ENCODE data around the gene ARMCX2. TPM values are rescaled to one million over a fixed set of nuclear protein-coding genes. Genes with fewer than 3 reads are reported as not detected.

The ARMCX2 gene
- 1 to 10 TPM; 2.1 to 2.5 TPM for total RNA-seq

DNA sequence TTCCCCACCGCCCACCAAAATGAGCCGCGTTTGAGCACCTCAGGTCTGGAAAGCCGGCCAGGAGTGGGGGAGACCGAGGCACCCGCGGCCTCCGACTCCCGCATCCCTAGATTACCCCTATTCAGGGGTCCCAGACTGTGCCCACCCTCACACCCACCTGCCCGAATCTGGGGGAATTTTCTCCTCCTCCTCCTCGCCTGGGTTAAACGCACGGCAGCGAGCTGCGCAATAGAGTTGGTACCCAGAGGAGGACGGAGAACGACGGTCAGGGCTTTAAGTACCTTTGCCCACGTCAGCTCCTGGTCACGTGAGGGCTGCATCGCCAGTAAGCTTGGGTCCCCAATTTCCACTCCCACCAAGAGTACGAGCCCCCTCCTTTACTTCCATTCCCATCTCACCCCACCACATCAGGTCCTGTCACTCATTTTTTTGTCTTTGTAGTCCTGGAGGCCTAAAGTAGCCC lies at the start of gene ARMCX2:
TSS of gene ARMCX2 (minus strand) at position 250 of the 463 bp plus-strand sequence. CDS start 2,262 bp downstream, outside the sequence.
- H3K9me3 Mint-ChIP-seq = no peaks in the 10 kb centered on the region
- H3K36me3 Mint-ChIP-seq (ENCODE audit: low read depth) = no peaks in the 10 kb centered on the region
- POLR2A ChIA-PET = no interaction called here
- H3K4me1 Mint-ChIP-seq = peaks cover 21% of the 10 kb centered on the region
- H3K27me3 Mint-ChIP-seq = peaks cover 10% of the 10 kb centered on the region
- H3K4me3 Mint-ChIP-seq = peak within 1 kb of the TSS; percentile 68
- DNase-seq = no peak
- CTCF ChIA-PET = no interaction called here
- no peak within 1 kb of the TSS for H3K27ac Mint-ChIP-seq

GRCh38 chrX:101709384-101709783 lies 49.7 kb upstream of the ARMCX2 start:
- H3K4me3 Mint-ChIP-seq = no peak overlapping the region
- H3K36me3 Mint-ChIP-seq (ENCODE audit: low read depth) = no peaks in the 10 kb centered on the region
- H3K4me1 Mint-ChIP-seq = no peaks in the 10 kb centered on the region
- no peaks in the 10 kb centered on the region for H3K27me3 Mint-ChIP-seq
- DNase-seq = no peak
- POLR2A ChIA-PET = no interaction called here
- no peak overlapping the region for H3K27ac Mint-ChIP-seq
- no peaks in the 10 kb centered on the region for H3K9me3 Mint-ChIP-seq
- CTCF ChIA-PET = no interaction called here

GRCh38 chrX:101708163-101708562 lies 48.5 kb upstream of the ARMCX2 start:
- no peak overlapping the region for H3K4me3 Mint-ChIP-seq
- no peaks in the 10 kb centered on the region for H3K4me1 Mint-ChIP-seq
- no peaks in the 10 kb centered on the region for H3K9me3 Mint-ChIP-seq
- H3K27ac Mint-ChIP-seq = no peak overlapping the region
- POLR2A ChIA-PET = no interaction called here
- CTCF ChIA-PET = no interaction called here
- no peak for DNase-seq
- H3K27me3 Mint-ChIP-seq = no peaks in the 10 kb centered on the region
- H3K36me3 Mint-ChIP-seq (ENCODE audit: low read depth) = no peaks in the 10 kb centered on the region

- H3K9me3 Mint-ChIP-seq = no peaks in the 10 kb centered on the region
- no peaks in the 10 kb centered on the region for H3K4me1 Mint-ChIP-seq
- no peak for DNase-seq
- H3K4me3 Mint-ChIP-seq = no peak overlapping the region
- H3K27ac Mint-ChIP-seq = no peak overlapping the region
- peaks cover 4% of the 10 kb centered on the region for H3K27me3 Mint-ChIP-seq
- ChIA-PET CTCF (no interaction called here), POLR2A (no interaction called here)
- H3K36me3 Mint-ChIP-seq (ENCODE audit: low read depth) = no peaks in the 10 kb centered on the region
Measured at GRCh38 chrX:101693476-101693875, 33.8 kb upstream of the ARMCX2 start.

GRCh38 chrX:101691835-101692234 lies 32.2 kb upstream of the ARMCX2 start:
- no peak overlapping the region for H3K27ac Mint-ChIP-seq
- ChIA-PET POLR2A (no interaction called here), CTCF (no interaction called here)
- no peak overlapping the region for H3K4me3 Mint-ChIP-seq
- no peaks in the 10 kb centered on the region for H3K9me3 Mint-ChIP-seq
- no peak for DNase-seq
- no peaks in the 10 kb centered on the region for H3K27me3 Mint-ChIP-seq
- H3K4me1 Mint-ChIP-seq = no peaks in the 10 kb centered on the region
- H3K36me3 Mint-ChIP-seq (ENCODE audit: low read depth) = no peaks in the 10 kb centered on the region

- DNase-seq = no peak
- ChIA-PET CTCF (no interaction called here), POLR2A (no interaction called here)
- no peak overlapping the region for H3K27ac Mint-ChIP-seq
- no peaks in the 10 kb centered on the region for H3K9me3 Mint-ChIP-seq
- H3K4me3 Mint-ChIP-seq = no peak overlapping the region
- no peaks in the 10 kb centered on the region for H3K36me3 Mint-ChIP-seq (ENCODE audit: low read depth)
- peaks cover 3% of the 10 kb centered on the region for H3K27me3 Mint-ChIP-seq
- H3K4me1 Mint-ChIP-seq = no peaks in the 10 kb centered on the region
Measured at GRCh38 chrX:101686574-101686973, 26.9 kb upstream of the ARMCX2 start.

GRCh38 chrX:101685923-101686322 lies 26.3 kb upstream of the ARMCX2 start:
- ChIA-PET POLR2A (no interaction called here), CTCF (no interaction called here)
- Mint-ChIP-seq H3K9me3 (no peaks in the 10 kb centered on the region), H3K27ac (no peak overlapping the region), H3K27me3 (peaks cover 3% of the 10 kb centered on the region), H3K36me3 (ENCODE audit: low read depth) (no peaks in the 10 kb centered on the region), H3K4me3 (no peak overlapping the region), H3K4me1 (no peaks in the 10 kb centered on the region)
- DNase-seq = no peak

- no peaks in the 10 kb centered on the region for H3K9me3 Mint-ChIP-seq
- POLR2A ChIA-PET = no interaction called here
- no peak overlapping the region for H3K27ac Mint-ChIP-seq
- H3K4me1 Mint-ChIP-seq = no peaks in the 10 kb centered on the region
- H3K36me3 Mint-ChIP-seq (ENCODE audit: low read depth) = no peaks in the 10 kb centered on the region
- H3K27me3 Mint-ChIP-seq = peaks cover 3% of the 10 kb centered on the region
- CTCF ChIA-PET = no interaction called here
- DNase-seq = no peak
- H3K4me3 Mint-ChIP-seq = no peak overlapping the region
Measured at GRCh38 chrX:101682723-101683122, 23.1 kb upstream of the ARMCX2 start.

DNA sequence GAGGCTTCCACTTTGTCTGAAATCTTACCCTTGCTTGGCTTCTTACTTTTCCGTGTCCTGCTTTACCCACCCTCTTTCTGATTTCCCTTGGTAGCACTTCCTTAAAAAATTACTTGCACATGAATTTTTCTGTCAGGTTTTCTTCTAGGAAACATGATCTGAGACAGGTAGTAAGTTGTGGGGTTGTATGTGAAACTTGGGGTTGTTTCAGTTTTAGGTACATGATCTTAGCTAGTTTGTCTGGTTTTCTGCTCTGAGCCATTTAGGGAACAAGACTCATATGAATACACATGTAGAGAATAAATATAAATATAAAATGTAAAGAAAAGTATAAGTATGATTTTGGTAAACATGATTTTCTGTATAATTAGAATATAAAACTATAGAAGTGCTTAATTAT lies 17.4 kb upstream of the ARMCX2 start:
- no peaks in the 10 kb centered on the region for H3K36me3 Mint-ChIP-seq (ENCODE audit: low read depth)
- H3K9me3 Mint-ChIP-seq = no peaks in the 10 kb centered on the region
- ChIA-PET POLR2A (interaction anchor here (1.2 kb wide), 1 partner anchor 12 kb away, joined by 4 read pairs; no protein-coding TSS in a partner anchor), CTCF (no interaction called here)
- peaks cover 7% of the 10 kb centered on the region for H3K27me3 Mint-ChIP-seq
- DNase-seq = no peak
- no peak overlapping the region for H3K4me3 Mint-ChIP-seq
- no peak overlapping the region for H3K27ac Mint-ChIP-seq
- no peaks in the 10 kb centered on the region for H3K4me1 Mint-ChIP-seq

GRCh38 chrX:101676571-101676970 lies 16.9 kb upstream of the ARMCX2 start:
- Mint-ChIP-seq H3K36me3 (ENCODE audit: low read depth) (no peaks in the 10 kb centered on the region), H3K9me3 (no peaks in the 10 kb centered on the region), H3K4me3 (no peak overlapping the region), H3K4me1 (no peaks in the 10 kb centered on the region), H3K27ac (no peak overlapping the region), H3K27me3 (peaks cover 7% of the 10 kb centered on the region)
- ChIA-PET POLR2A (interaction anchor here (1.2 kb wide), 1 partner anchor 11 kb away, joined by 4 read pairs; no protein-coding TSS in a partner anchor), CTCF (no interaction called here)
- no peak for DNase-seq

- Mint-ChIP-seq H3K27me3 (peaks cover 2% of the 10 kb centered on the region), H3K4me3 (no peak overlapping the region), H3K36me3 (ENCODE audit: low read depth) (no peaks in the 10 kb centered on the region), H3K27ac (no peak overlapping the region), H3K9me3 (no peaks in the 10 kb centered on the region), H3K4me1 (no peaks in the 10 kb centered on the region)
- DNase-seq = no peak
- CTCF ChIA-PET = no interaction called here
- POLR2A ChIA-PET = no interaction called here
Measured at GRCh38 chrX:101668143-101668542, 8.5 kb upstream of the ARMCX2 start.

DNA sequence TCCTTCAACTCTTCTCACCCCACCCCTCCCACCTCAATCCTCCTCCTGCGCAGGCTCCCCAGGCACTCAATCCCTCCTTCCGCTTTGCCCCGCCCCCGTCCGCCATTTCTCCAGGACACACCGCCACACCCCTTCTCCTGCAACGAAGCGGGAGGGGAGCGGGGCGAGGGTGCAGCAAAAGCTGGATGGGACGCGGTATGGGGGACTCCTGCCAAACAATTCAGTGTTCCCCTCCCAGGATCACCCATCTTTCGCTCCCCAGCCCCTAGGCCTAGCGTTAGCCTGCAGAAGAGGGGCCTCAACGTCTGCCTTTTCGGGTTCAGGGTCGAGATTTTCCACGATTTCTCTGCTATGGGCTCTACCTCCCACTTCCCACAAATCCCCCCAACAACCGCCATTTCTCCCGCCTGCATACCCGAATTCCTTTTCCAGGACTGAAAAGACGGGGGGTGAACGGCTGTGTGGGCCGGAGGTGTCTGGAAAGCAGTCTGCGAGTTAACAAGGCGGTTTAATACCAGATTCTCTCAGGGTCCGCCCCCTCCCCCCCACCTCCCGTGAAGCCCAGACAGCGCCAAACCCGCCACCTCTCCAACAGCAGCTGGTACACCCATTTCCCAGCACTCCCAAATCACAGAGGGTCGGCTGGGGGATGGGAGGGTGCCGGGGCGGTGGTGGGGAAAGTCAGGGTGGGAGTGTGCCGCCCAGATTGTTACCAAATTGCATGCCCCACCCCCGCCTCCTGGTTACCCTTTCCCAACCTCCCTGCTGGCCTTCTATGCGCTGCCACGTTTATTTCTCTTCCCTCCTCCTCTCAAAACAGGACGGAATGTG lies 774 bp downstream of the ARMCX2 start:
- ChIA-PET CTCF (no interaction called here), POLR2A (no interaction called here)
- H3K36me3 Mint-ChIP-seq (ENCODE audit: low read depth) = no peaks in the 10 kb centered on the region
- H3K9me3 Mint-ChIP-seq = no peaks in the 10 kb centered on the region
- H3K4me3 Mint-ChIP-seq = peak overlapping the region; percentile 68
- H3K27me3 Mint-ChIP-seq = peaks cover 10% of the 10 kb centered on the region
- H3K27ac Mint-ChIP-seq = no peak overlapping the region
- H3K4me1 Mint-ChIP-seq = peaks cover 21% of the 10 kb centered on the region
- DNase-seq = peak; percentile 53

DNA sequence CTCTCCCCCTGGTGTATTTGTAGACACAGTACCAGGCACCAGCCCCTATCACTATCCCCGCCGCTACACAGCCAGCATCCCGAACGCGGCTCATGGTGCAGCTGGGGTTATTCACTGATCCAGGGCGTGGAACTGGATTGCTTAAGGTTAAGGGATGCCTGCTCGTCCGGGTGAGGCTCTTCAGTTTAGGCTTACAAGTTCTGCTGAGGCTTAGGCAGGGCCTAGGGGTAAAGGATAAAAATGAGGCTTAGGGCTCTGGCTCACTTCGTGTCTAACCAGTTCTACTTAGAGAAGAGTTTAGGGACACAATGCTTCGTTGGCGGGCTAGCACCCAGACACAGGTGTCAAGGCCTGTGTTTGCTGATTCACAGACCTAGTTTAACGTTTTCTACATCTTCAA lies 2.2 kb downstream of the ARMCX2 start:
- CTCF ChIA-PET = no interaction called here
- Mint-ChIP-seq H3K27me3 (peaks cover 8% of the 10 kb centered on the region), H3K4me1 (peaks cover 21% of the 10 kb centered on the region), H3K36me3 (ENCODE audit: low read depth) (no peaks in the 10 kb centered on the region), H3K27ac (no peak overlapping the region), H3K4me3 (no peak overlapping the region), H3K9me3 (no peaks in the 10 kb centered on the region)
- POLR2A ChIA-PET = no interaction called here
- DNase-seq = no peak

DNA sequence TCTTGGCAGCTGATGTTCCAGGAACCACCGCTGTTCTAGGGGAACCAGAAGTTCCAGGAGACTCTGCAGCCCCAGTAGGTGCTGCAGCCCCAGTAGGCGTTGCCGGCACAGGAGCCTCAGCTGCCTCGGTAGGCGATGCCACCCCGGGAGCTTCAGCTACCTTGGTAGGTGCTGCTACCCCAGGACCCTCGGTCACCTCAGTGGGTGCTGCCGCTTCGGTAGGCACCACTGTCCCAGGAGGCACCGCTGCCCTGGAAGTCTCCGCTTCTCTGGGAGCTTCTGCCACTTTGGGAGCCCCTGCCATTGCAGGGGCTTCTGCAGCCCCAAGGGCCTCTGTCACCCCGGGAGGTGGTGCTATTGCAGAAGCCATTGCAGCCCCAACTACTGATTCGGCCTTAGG lies 2.8 kb downstream of the ARMCX2 start:
- no peak overlapping the region for H3K4me3 Mint-ChIP-seq
- DNase-seq = no peak
- no peaks in the 10 kb centered on the region for H3K36me3 Mint-ChIP-seq (ENCODE audit: low read depth)
- H3K27me3 Mint-ChIP-seq = peaks cover 4% of the 10 kb centered on the region
- ChIA-PET POLR2A (no interaction called here), CTCF (no interaction called here)
- H3K27ac Mint-ChIP-seq = no peak overlapping the region
- H3K4me1 Mint-ChIP-seq = peaks cover 21% of the 10 kb centered on the region
- H3K9me3 Mint-ChIP-seq = no peaks in the 10 kb centered on the region
